ENCODE data around the gene SLC7A8.

SLC7A8 gene

DNA sequence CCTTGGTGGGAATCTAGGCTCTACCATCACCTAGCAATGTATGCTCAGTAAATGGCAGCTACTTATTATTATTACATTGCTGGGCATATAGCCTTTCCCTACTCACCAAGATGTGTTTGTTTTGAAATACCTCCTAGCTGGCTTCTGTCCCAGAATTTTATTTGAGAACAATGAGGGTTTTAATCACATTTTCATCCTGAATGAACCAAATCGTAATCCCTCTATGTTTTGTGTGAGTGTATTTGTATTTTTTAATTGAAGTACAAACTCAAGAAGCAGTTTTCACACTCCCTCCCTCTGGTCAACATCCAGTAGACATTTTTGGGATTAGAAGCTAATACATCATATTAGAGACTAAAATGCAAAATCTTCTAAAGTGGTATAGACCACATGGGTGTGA, 7.6 kb downstream of the SLC7A8 start:
- TF ChIP-seq, protein P1, sequence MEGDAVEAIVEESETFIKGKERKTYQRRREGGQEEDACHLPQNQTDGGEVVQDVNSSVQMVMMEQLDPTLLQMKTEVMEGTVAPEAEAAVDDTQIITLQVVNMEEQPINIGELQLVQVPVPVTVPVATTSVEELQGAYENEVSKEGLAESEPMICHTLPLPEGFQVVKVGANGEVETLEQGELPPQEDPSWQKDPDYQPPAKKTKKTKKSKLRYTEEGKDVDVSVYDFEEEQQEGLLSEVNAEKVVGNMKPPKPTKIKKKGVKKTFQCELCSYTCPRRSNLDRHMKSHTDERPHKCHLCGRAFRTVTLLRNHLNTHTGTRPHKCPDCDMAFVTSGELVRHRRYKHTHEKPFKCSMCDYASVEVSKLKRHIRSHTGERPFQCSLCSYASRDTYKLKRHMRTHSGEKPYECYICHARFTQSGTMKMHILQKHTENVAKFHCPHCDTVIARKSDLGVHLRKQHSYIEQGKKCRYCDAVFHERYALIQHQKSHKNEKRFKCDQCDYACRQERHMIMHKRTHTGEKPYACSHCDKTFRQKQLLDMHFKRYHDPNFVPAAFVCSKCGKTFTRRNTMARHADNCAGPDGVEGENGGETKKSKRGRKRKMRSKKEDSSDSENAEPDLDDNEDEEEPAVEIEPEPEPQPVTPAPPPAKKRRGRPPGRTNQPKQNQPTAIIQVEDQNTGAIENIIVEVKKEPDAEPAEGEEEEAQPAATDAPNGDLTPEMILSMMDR (IDR thresholded peaks at IDR 0.05) = no peak

GRCh38 chr14:23174296-23175184, 8.9 kb downstream of the SLC7A8 start:
- TF ChIP-seq, protein P1 (IDR thresholded peaks at IDR 0.05) = no peak

- TF ChIP-seq, protein P1 (IDR thresholded peaks at IDR 0.05) = no peak
These were observed 9.7 kb downstream of the SLC7A8 start for GRCh38 chr14:23173796-23174195.

- TF ChIP-seq, protein P1 (IDR thresholded peaks at IDR 0.05) = no peak
These were observed 10.4 kb downstream of the SLC7A8 start for GRCh38 chr14:23173031-23173430.

- TF ChIP-seq, protein P1 (IDR thresholded peaks at IDR 0.05) = no peak
These were observed 10.9 kb downstream of the SLC7A8 start for GRCh38 chr14:23172574-23172973.

GRCh38 chr14:23172096-23172495, 11.4 kb downstream of the SLC7A8 start:
- TF ChIP-seq, protein P1 (IDR thresholded peaks at IDR 0.05) = no peak

- TF ChIP-seq, protein P1 (IDR thresholded peaks at IDR 0.05) = no peak
These were observed 12.1 kb downstream of the SLC7A8 start for GRCh38 chr14:23171222-23171975.

Data from LNCAP (cell line).